ENCODE results near the gene TRMT1.

GRCh38 chr19:13089139-13089856 lies 27.2 kb downstream of the TRMT1 start:
- TF ChIP-seq POLR2A (IDR thresholded peaks at IDR 0.05; ENCODE audit: low read length) (no peak), GATA1 (IDR thresholded peaks at IDR 0.05; ENCODE audit: low read depth, low read length) (no peak)

Measured in erythroblast (primary cell).